GM18526 (cell line): ENCODE data around the gene FARS2.

Experiments
- POLR2A ChIP-seq: IDR thresholded peaks from 3 replicates; pipeline ENCODE4 v1.6.1; 2011; ENCODE audit not compliant: insufficient read length; ENCODE audit errors: extremely low read depth

FARS2 gene

GRCh38 chr6:5351552-5352210 is 90.4 kb downstream of the FARS2 start:
- no peak for TF ChIP-seq POLR2A

- no peak for TF ChIP-seq POLR2A
These were observed 92.7 kb downstream of the FARS2 start for GRCh38 chr6:5353971-5354370.

GRCh38 chr6:5357486-5357885 is 96.2 kb downstream of the FARS2 start:
- no peak for TF ChIP-seq POLR2A

GRCh38 chr6:5359417-5359816 is 98.1 kb downstream of the FARS2 start:
- no peak for TF ChIP-seq POLR2A

GRCh38 chr6:5361396-5361795 is 100.1 kb downstream of the FARS2 start:
- no peak for TF ChIP-seq POLR2A

- no peak for TF ChIP-seq POLR2A
These were observed 104.3 kb downstream of the FARS2 start for GRCh38 chr6:5365436-5366195.

- TF ChIP-seq POLR2A: no peak
These were observed 105.6 kb downstream of the FARS2 start for GRCh38 chr6:5366941-5367340.

GRCh38 chr6:5367510-5367909 is 106.2 kb downstream of the FARS2 start:
- TF ChIP-seq POLR2A: no peak

GRCh38 chr6:5373430-5373829 is 112.1 kb downstream of the FARS2 start:
- no peak for TF ChIP-seq POLR2A

- TF ChIP-seq POLR2A: no peak
These were observed 117.0 kb downstream of the FARS2 start for GRCh38 chr6:5378331-5378730.

GRCh38 chr6:5379647-5380242 is 118.4 kb downstream of the FARS2 start:
- TF ChIP-seq POLR2A: no peak

- TF ChIP-seq POLR2A: no peak
These were observed 122.5 kb downstream of the FARS2 start for GRCh38 chr6:5383856-5384255.

GRCh38 chr6:5384276-5384675 is 123.0 kb downstream of the FARS2 start:
- no peak for TF ChIP-seq POLR2A

GRCh38 chr6:5388326-5388725 is 127.0 kb downstream of the FARS2 start:
- TF ChIP-seq POLR2A: no peak

- no peak for TF ChIP-seq POLR2A
These were observed 127.9 kb downstream of the FARS2 start for GRCh38 chr6:5389086-5389745.

- TF ChIP-seq POLR2A: no peak
These were observed 128.9 kb downstream of the FARS2 start for GRCh38 chr6:5390177-5390576.
